NCI-H1048 (cell line): ENCODE results near the gene DGKG.
A peak's percentile ranks its signal among the peaks of the same experiment; 100 is the strongest.

Source experiments
- DNase-seq: peaks from one replicate; lab custom pipeline; 2025; lab: John Stamatoyannopoulos, UW

DGKG gene

GRCh38 chr3:186273586-186273985 lies 88.4 kb downstream of the DGKG start:
- DNase-seq, result no peak

- no peak for DNase-seq
These were observed 91.3 kb downstream of the DGKG start for GRCh38 chr3:186270701-186271100.

GRCh38 chr3:186268616-186269448 lies 93.2 kb downstream of the DGKG start:
- no peak for DNase-seq

GRCh38 chr3:186267758-186268157 lies 94.3 kb downstream of the DGKG start:
- no peak for DNase-seq

GRCh38 chr3:186264608-186265400 lies 97.2 kb downstream of the DGKG start:
- no peak for DNase-seq

GRCh38 chr3:186261638-186262037 lies 100.4 kb downstream of the DGKG start:
- no peak for DNase-seq

- DNase-seq, result no peak
These were observed 101.3 kb downstream of the DGKG start for GRCh38 chr3:186260726-186261125.

GRCh38 chr3:186259612-186260383 lies 102.2 kb downstream of the DGKG start:
- peak; percentile 39 for DNase-seq

- no peak for DNase-seq
These were observed 103.1 kb downstream of the DGKG start for GRCh38 chr3:186258968-186259367.

GRCh38 chr3:186257866-186258265 lies 104.2 kb downstream of the DGKG start:
- DNase-seq, result no peak

- no peak for DNase-seq
These were observed 106.2 kb downstream of the DGKG start for GRCh38 chr3:186255703-186256331.

- DNase-seq, result no peak
These were observed 107.1 kb downstream of the DGKG start for GRCh38 chr3:186254676-186255650.

- DNase-seq, result no peak
These were observed 110.0 kb downstream of the DGKG start for GRCh38 chr3:186251948-186252619.

GRCh38 chr3:186248850-186249249 lies 113.2 kb downstream of the DGKG start:
- DNase-seq, result no peak

GRCh38 chr3:186247821-186248814 lies 113.9 kb downstream of the DGKG start:
- DNase-seq, result no peak

- no peak for DNase-seq
These were observed 115.1 kb downstream of the DGKG start for GRCh38 chr3:186246941-186247340.

- no peak for DNase-seq
These were observed 118.0 kb downstream of the DGKG start for GRCh38 chr3:186244016-186244415.

- DNase-seq, result no peak
These were observed 119.9 kb downstream of the DGKG start for GRCh38 chr3:186241910-186242821.
